ENCODE measurements around the gene CSF3R. TPM values are rescaled to one million over a fixed set of nuclear protein-coding genes. Genes with fewer than 3 reads are reported as not detected.

CSF3R gene
- polyA plus RNA-seq, 3 donors, result 270 to 1,537 (median 447) TPM

DNA sequence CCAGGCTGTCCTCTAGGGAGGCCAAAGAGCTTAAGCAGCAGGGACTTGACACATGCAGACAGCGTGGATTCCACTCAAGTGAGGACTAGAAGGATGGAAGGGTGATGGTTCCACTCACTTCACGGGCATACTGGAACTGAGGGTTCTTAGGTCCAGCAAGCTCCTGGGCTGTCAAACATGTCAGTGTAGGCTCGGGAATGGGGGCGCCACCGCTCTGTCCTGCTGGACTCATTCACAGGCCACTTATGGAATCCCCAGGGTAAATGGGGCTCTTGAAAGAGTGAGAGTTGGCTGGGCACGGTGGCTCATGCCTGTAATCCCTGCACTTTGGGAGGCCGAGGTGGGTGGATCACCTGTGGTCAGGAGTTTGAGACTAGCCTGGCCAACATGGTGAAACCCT lies 27.7 kb upstream of the CSF3R start:
- Histone ChIP-seq H3K9ac (ENCODE audit: insufficient read depth, low read length, poor library complexity, severe bottlenecking) (no peak overlapping the region), H4K20me1 (ENCODE audit: insufficient read depth, low read length) (no peaks in the 10 kb centered on the region), H3K9me3 (replicated peaks in 1 of 2; ENCODE audit: control insufficient read depth in 1 of 2, insufficient read depth in 1 of 2, low read length in 2 of 2) (no peaks in the 10 kb centered on the region), H2AFZ (ENCODE audit: insufficient read depth, low read depth, low read length, poor library complexity, severe bottlenecking) (no peak overlapping the region), H3K4me1 (ENCODE audit: control insufficient read depth in 1 of 2, insufficient read depth in 2 of 2, low read length in 2 of 2) (peaks cover 8 to 10% of the 10 kb centered on the region in 2 donors), H3K4me3 (replicated peaks in 1 of 3; ENCODE audit: low read depth in 2 of 3, low read length in 3 of 3) (no peak overlapping the region), H3K27ac (ENCODE audit: low read depth in 1 of 2, low read length in 2 of 2) (no peak overlapping the region), H3K27me3 (ENCODE audit: control insufficient read depth in 2 of 2, insufficient read depth in 2 of 2, low read length in 2 of 2) (no peaks in the 10 kb centered on the region), H3K36me3 (replicated peaks in 1 of 2; ENCODE audit: control insufficient read depth in 1 of 2, insufficient read depth in 2 of 2, low read length in 2 of 2) (no peaks in the 10 kb centered on the region), H3K4me2 (replicated peaks; ENCODE audit: extremely low read depth, low read length, poor library complexity, severe bottlenecking) (no peak overlapping the region), H3K79me2 (ENCODE audit: insufficient read depth, low read length) (no peaks in the 10 kb centered on the region)
- no peak for DNase-seq
- Mint-ChIP-seq H3K36me3 (no peaks in the 10 kb centered on the region), H3K27me3 (ENCODE audit: low read depth in 3 of 3) (peaks cover 0 to 8% (median 0%) of the 10 kb centered on the region in 3 donors), H3K9me3 (peaks cover 0 to 3% (median 0%) of the 10 kb centered on the region in 7 donors), H3K4me3 (no peak overlapping the region), H3K4me1 (peaks cover 16% of the 10 kb centered on the region), H3K27ac (no peak overlapping the region)
- intact Hi-C loops (cut with micrococcal nuclease), result no loop called here
- 96% methylated on average over 6 of the region's 7 CpGs for WGBS (ENCODE audit: insufficient coverage)
- TF ChIP-seq, protein P1, sequence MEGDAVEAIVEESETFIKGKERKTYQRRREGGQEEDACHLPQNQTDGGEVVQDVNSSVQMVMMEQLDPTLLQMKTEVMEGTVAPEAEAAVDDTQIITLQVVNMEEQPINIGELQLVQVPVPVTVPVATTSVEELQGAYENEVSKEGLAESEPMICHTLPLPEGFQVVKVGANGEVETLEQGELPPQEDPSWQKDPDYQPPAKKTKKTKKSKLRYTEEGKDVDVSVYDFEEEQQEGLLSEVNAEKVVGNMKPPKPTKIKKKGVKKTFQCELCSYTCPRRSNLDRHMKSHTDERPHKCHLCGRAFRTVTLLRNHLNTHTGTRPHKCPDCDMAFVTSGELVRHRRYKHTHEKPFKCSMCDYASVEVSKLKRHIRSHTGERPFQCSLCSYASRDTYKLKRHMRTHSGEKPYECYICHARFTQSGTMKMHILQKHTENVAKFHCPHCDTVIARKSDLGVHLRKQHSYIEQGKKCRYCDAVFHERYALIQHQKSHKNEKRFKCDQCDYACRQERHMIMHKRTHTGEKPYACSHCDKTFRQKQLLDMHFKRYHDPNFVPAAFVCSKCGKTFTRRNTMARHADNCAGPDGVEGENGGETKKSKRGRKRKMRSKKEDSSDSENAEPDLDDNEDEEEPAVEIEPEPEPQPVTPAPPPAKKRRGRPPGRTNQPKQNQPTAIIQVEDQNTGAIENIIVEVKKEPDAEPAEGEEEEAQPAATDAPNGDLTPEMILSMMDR (IDR thresholded peaks at IDR 0.05), result no peak

DNA sequence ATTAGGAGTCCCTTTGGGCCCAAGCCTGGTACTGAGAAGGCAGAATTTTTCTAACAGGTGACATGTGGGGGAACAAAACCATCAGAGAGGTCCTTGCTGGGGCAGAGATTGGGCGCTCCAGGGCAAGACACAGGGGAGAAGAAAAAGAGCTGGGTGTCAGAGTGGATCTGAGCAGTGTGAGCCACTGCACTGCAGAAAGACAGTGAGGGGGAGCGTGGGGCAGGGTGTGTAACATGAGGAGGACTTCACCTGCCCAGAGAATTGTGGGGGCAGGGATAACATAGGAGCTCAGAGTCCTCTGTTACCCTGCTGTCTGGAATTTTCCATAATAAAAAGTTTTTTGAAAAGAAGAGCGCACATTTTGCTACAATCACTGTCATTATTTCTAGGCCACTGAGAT lies 25.5 kb upstream of the CSF3R start:
- Histone ChIP-seq H3K79me2 (ENCODE audit: insufficient read depth, low read length) (no peaks in the 10 kb centered on the region), H3K9me3 (replicated peaks in 1 of 2; ENCODE audit: control insufficient read depth in 1 of 2, insufficient read depth in 1 of 2, low read length in 2 of 2) (no peaks in the 10 kb centered on the region), H3K27ac (ENCODE audit: low read depth in 1 of 2, low read length in 2 of 2) (no peak overlapping the region), H3K4me1 (ENCODE audit: control insufficient read depth in 1 of 2, insufficient read depth in 2 of 2, low read length in 2 of 2) (peaks cover 4 to 7% of the 10 kb centered on the region in 2 donors), H3K4me2 (replicated peaks; ENCODE audit: extremely low read depth, low read length, poor library complexity, severe bottlenecking) (no peak overlapping the region), H3K27me3 (ENCODE audit: control insufficient read depth in 2 of 2, insufficient read depth in 2 of 2, low read length in 2 of 2) (no peaks in the 10 kb centered on the region), H3K36me3 (replicated peaks in 1 of 2; ENCODE audit: control insufficient read depth in 1 of 2, insufficient read depth in 2 of 2, low read length in 2 of 2) (no peaks in the 10 kb centered on the region), H3K4me3 (replicated peaks in 1 of 3; ENCODE audit: low read depth in 2 of 3, low read length in 3 of 3) (no peak overlapping the region), H4K20me1 (ENCODE audit: insufficient read depth, low read length) (no peaks in the 10 kb centered on the region), H2AFZ (ENCODE audit: insufficient read depth, low read depth, low read length, poor library complexity, severe bottlenecking) (no peak overlapping the region), H3K9ac (ENCODE audit: insufficient read depth, low read length, poor library complexity, severe bottlenecking) (no peak overlapping the region)
- peak overlapping the region in 3 of 7 donors; percentile 30 to 66 (median 52) for H3K27ac Mint-ChIP-seq
- no peaks in the 10 kb centered on the region for H3K36me3 Mint-ChIP-seq
- H3K4me1 Mint-ChIP-seq, result peaks cover 10% of the 10 kb centered on the region
- intact Hi-C loops (cut with micrococcal nuclease), result no loop called here
- H3K9me3 Mint-ChIP-seq, result peaks cover 0 to 3% (median 0%) of the 10 kb centered on the region in 7 donors
- whole genome bisulfite sequencing (ENCODE audit: insufficient coverage), result 94% methylated on average over 2 of the region's 3 CpGs
- H3K4me3 Mint-ChIP-seq, result no peak overlapping the region
- DNase-seq, result no peak
- peaks cover 0 to 7% (median 0%) of the 10 kb centered on the region in 3 donors for H3K27me3 Mint-ChIP-seq (ENCODE audit: low read depth in 3 of 3)
- TF ChIP-seq, protein P1 (IDR thresholded peaks at IDR 0.05), result no peak
